Suprapubic skin (tissue), 4 donors: ENCODE results near the gene TSHZ2. TPM values are rescaled to one million over a fixed set of nuclear protein-coding genes. Genes with fewer than 3 reads are reported as not detected.

Source experiments
- DNase-seq, 2 donors: peaks; one replicate each; pipeline ENCODE4 v3.0.0-alpha.2; 2019; ENCODE audit warnings: low spot score in 2 of 2
- H3K27ac ChIP-seq: fragments of 200-600 bp; sonication (generic); one replicate; pipeline ENCODE4 v1.5.1; 2019
- H3K27me3 ChIP-seq: fragments of 200-600 bp; sonication (generic); one replicate; pipeline ENCODE4 v1.5.1; 2019
- H3K36me3 ChIP-seq: fragments of 200-600 bp; sonication (generic); one replicate; pipeline ENCODE4 v1.5.1; 2019
- H3K4me1 ChIP-seq: fragments of 200-600 bp; sonication (generic); one replicate; pipeline ENCODE4 v1.5.1; 2019
- H3K4me3 ChIP-seq: fragments of 200-600 bp; sonication (generic); one replicate; pipeline ENCODE4 v1.5.1; 2019; ENCODE audit warnings: mild to moderate bottlenecking
- H3K9me3 ChIP-seq: fragments of 200-600 bp; sonication (generic); one replicate; pipeline ENCODE4 v1.5.1; 2019
- EP300 ChIP-seq: sonication (generic); formaldehyde crosslinking; IDR thresholded peaks from one replicate; pipeline ENCODE4 v1.6.1; 2017; ENCODE audit warnings: antibody characterized with exemption
- POLR2A ChIP-seq, 2 donors: fragments of 450-650 bp; IDR thresholded peaks; one replicate each; pipeline ENCODE4 v1.6.1; 2017; ENCODE audit warnings: antibody characterized with exemption in 2 of 2, mild to moderate bottlenecking in 2 of 2, moderate library complexity in 2 of 2
- POLR2AphosphoS5 ChIP-seq, 3 donors: sonication (generic); formaldehyde crosslinking; IDR thresholded peaks; one replicate each; pipeline ENCODE4 v1.6.1; 2017; ENCODE audit warnings: antibody characterized with exemption in 3 of 3
- WGBS: methylation state at CpG from one replicate; pipeline ENCODE4 v1.1.5; 2018; 5-methylcytosine and 5-hydroxymethylcytosine counted together
- total RNA-seq, 4 donors: library from RNA; depleted of rRNA; stranded (reverse); fragments of >200 nt; gene quantifications; one replicate each; pipeline ENCODE4 v1.1.0, GENCODE V29; 2016
- TF ChIP-seq, protein P1 (sequence below), 2 donors: fragments of 200-600 bp in 1 of 2; fragments of 450-650 bp in 1 of 2; sonication (generic) in 1 of 2; IDR thresholded peaks; one replicate each; pipeline ENCODE4 v1.5.1; 2016 to 2019; ENCODE audit warnings: antibody characterized with exemption in 2 of 2, mild to moderate bottlenecking in 1 of 2, moderate library complexity in 1 of 2

TSHZ2 gene
- total RNA-seq, 4 donors from 2014 or later = 10.2 to 24.7 (median 19.2) TPM

DNA sequence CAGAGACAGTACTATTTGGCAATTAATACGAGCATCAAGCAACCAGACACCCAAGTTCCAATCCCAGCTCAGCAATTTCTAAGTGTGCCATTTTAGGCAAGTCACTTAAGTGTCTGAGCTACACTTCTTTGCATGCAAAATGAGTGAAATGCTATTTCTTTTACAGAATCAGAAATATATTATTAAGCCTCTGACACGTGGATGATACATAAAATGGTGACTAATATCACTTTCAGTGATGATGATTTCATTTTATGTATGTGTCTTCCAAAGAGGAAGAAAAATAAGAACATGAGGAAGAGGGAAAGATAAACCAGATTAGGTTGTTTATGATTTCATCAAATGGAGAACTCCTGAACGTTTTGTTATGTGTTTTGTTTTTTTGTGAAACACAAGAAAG is 158.6 kb downstream of the TSHZ2 start:
- H3K36me3 ChIP-seq = no peaks in the 10 kb centered on the region
- H3K4me1 ChIP-seq = no peaks in the 10 kb centered on the region
- no peak overlapping the region for H3K27ac ChIP-seq
- no peak for TF ChIP-seq EP300
- TF ChIP-seq POLR2AphosphoS5 (IDR thresholded peaks at IDR 0.05) = no peak
- TF ChIP-seq, protein P1, sequence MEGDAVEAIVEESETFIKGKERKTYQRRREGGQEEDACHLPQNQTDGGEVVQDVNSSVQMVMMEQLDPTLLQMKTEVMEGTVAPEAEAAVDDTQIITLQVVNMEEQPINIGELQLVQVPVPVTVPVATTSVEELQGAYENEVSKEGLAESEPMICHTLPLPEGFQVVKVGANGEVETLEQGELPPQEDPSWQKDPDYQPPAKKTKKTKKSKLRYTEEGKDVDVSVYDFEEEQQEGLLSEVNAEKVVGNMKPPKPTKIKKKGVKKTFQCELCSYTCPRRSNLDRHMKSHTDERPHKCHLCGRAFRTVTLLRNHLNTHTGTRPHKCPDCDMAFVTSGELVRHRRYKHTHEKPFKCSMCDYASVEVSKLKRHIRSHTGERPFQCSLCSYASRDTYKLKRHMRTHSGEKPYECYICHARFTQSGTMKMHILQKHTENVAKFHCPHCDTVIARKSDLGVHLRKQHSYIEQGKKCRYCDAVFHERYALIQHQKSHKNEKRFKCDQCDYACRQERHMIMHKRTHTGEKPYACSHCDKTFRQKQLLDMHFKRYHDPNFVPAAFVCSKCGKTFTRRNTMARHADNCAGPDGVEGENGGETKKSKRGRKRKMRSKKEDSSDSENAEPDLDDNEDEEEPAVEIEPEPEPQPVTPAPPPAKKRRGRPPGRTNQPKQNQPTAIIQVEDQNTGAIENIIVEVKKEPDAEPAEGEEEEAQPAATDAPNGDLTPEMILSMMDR (IDR thresholded peaks at IDR 0.05) = no peak
- no peak for TF ChIP-seq POLR2A (IDR thresholded peaks at IDR 0.05)
- no peaks in the 10 kb centered on the region for H3K9me3 ChIP-seq
- 44% methylated on average over 3 of the region's 3 CpGs for WGBS
- no peaks in the 10 kb centered on the region for H3K27me3 ChIP-seq
- no peak for DNase-seq
- no peak overlapping the region for H3K4me3 ChIP-seq

DNA sequence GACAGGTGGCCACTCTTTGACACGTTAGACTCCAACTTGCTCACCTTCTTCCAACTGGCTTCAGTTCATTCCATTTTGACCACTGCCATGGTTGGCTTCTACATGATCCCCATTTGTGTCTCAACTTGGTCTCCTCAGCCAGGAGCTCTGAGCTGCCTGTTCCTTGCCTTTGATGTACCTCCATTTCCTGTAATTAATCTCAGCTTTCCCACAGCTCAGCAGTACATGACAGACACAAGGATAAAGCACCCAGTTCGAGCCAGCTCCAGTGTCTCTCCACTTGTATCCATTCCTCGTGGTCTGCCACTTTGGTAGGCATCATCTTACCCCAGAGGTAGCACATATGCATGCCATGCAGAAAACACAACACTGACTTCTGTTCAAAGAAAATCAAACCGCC is 161.0 kb downstream of the TSHZ2 start:
- Histone ChIP-seq H3K27ac (no peak overlapping the region), H3K27me3 (no peaks in the 10 kb centered on the region), H3K9me3 (no peaks in the 10 kb centered on the region), H3K36me3 (no peaks in the 10 kb centered on the region), H3K4me3 (no peak overlapping the region), H3K4me1 (no peaks in the 10 kb centered on the region)
- DNase-seq = no peak
- TF ChIP-seq POLR2A (IDR thresholded peaks at IDR 0.05) = no peak
- TF ChIP-seq EP300 = no peak
- TF ChIP-seq, protein P1 (IDR thresholded peaks at IDR 0.05) = no peak
- TF ChIP-seq POLR2AphosphoS5 (IDR thresholded peaks at IDR 0.05) = no peak
- WGBS = 65% methylated on average over 4 of the region's 4 CpGs

DNA sequence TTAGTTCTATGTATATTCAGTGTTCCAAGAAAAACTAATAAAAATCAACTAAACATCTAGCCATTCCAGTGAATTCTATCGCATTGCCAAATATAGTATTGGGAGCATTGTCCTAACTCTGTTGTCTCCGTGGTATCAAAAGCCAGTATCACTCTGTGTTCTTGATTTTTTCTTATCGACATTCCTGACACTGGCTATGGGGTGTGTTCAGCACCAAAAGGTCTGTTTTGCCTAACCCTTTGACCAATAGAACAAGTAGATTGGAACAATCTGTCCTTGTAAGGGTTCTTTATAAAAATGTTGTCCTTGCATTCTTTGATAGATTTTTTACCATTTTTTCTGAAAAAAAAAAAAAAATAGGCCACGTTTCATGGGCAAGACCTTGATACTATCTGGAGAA is 161.5 kb downstream of the TSHZ2 start:
- TF ChIP-seq POLR2AphosphoS5 (IDR thresholded peaks at IDR 0.05) (no peak), POLR2A (IDR thresholded peaks at IDR 0.05) (no peak), EP300 (no peak)
- TF ChIP-seq, protein P1 (IDR thresholded peaks at IDR 0.05) = no peak
- WGBS = 92% methylated on average over 4 of the region's 4 CpGs
- no peaks in the 10 kb centered on the region for H3K36me3 ChIP-seq
- no peaks in the 10 kb centered on the region for H3K9me3 ChIP-seq
- DNase-seq = no peak
- no peaks in the 10 kb centered on the region for H3K27me3 ChIP-seq
- no peak overlapping the region for H3K4me3 ChIP-seq
- H3K4me1 ChIP-seq = no peaks in the 10 kb centered on the region
- H3K27ac ChIP-seq = no peak overlapping the region

DNA sequence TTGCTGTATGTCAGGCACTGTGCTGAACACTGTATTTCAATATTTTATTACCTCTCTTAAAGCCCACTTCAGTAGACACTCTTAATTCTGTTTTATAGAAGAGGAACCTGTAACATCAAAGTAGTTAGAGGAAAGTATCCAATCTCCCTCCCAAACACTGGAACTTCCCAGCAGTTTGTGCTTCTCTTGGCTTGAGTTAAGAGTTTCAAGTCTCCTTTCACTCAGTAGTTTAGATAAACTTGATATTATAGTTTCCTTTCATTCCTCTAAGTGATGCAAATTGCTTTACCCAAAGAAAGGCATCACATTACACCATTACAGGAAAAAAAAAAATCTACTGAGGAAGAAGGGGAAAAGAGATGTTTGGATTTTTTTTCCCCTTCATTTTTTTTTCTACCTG is 164.3 kb downstream of the TSHZ2 start:
- no peak for TF ChIP-seq POLR2AphosphoS5 (IDR thresholded peaks at IDR 0.05)
- TF ChIP-seq, protein P1 (IDR thresholded peaks at IDR 0.05) = no peak
- Histone ChIP-seq H3K9me3 (no peaks in the 10 kb centered on the region), H3K4me1 (no peaks in the 10 kb centered on the region), H3K4me3 (no peak overlapping the region), H3K36me3 (no peaks in the 10 kb centered on the region), H3K27ac (no peak overlapping the region), H3K27me3 (no peaks in the 10 kb centered on the region)
- DNase-seq = no peak

DNA sequence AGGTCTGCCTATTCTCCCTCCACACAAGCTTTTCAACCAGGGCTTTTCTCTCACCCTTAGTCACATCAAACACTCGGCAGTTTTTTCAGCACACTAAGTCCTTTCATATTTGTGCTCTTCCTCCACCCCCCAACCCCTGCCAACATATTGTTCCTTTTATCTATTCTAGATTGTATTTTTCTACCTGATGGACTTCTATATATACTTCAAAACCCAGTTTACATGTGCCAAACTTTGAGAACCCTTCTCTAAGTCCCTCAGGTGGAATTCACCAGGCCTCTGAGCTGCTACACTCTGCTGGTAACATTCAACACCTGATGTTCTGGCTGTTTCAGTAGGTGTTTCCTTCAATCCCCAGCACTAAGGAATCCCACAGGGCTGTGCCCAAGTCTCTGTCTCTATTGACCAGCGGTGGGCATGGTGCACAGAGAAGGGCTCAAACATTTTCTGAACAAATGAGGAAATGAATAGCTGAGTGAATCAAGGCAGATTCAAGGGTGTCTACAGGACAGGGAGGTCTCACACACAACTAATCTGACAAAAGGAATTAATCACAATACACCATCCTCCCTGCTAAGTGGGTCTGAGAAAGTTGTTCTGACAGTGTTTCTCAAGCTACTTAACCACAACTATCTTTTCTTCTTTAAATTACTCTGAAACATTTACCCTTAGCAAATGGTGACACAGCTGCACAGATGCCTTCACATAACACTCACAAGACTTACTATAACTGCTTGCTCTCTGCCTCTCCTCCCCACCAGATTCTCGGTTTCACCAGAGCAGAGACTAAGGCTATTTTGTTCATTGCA is 166.5 kb downstream of the TSHZ2 start:
- H3K27ac ChIP-seq = no peak overlapping the region
- TF ChIP-seq, protein P1 (IDR thresholded peaks at IDR 0.05) = no peak
- no peak for TF ChIP-seq POLR2A (IDR thresholded peaks at IDR 0.05)
- no peak for TF ChIP-seq POLR2AphosphoS5 (IDR thresholded peaks at IDR 0.05)
- TF ChIP-seq EP300 = no peak
- no peak overlapping the region for H3K4me3 ChIP-seq
- no peaks in the 10 kb centered on the region for H3K27me3 ChIP-seq
- WGBS = 91% methylated on average over 3 of the region's 3 CpGs
- no peaks in the 10 kb centered on the region for H3K9me3 ChIP-seq
- no peak for DNase-seq
- H3K36me3 ChIP-seq = no peaks in the 10 kb centered on the region
- no peaks in the 10 kb centered on the region for H3K4me1 ChIP-seq
